Measurements from ENCODE around the gene PLK1.
A peak's percentile ranks its signal among the peaks of the same experiment; 100 is the strongest.
"Not testable (repeated sequence)": the region's sequence is repeated elsewhere in the genome, so short reads cannot be mapped to it uniquely, and the experiment has no call there.

PLK1 gene

GRCh38 chr16:23678430-23679273 is at the start of gene PLK1:
Gene PLK1, plus strand, starts transcription at chr16:23678889. Its CDS starts 44 bp downstream, at chr16:23678933.
- DNase-seq = peak; percentile 78 to 81

- DNase-seq = no peak
Observed at GRCh38 chr16:23629516-23629915, 49.2 kb upstream of the PLK1 start.

GRCh38 chr16:23631874-23632273 is 46.8 kb upstream of the PLK1 start:
- DNase-seq = not testable (repeated sequence)

GRCh38 chr16:23634461-23635036 is 44.1 kb upstream of the PLK1 start:
- no peak for DNase-seq

- no peak for DNase-seq
Observed at GRCh38 chr16:23635958-23636357, 42.7 kb upstream of the PLK1 start.

GRCh38 chr16:23640615-23640930 is 38.1 kb upstream of the PLK1 start:
- no peak for DNase-seq

- DNase-seq = peak; percentile 83
Observed at GRCh38 chr16:23640931-23641765, 37.5 kb upstream of the PLK1 start, which contains the start of the genes DCTN5 and PALB2. Gene DCTN5, plus strand, starts transcription at chr16:23641466. Its CDS starts 77 bp downstream, at chr16:23641543. Gene PALB2, minus strand, starts transcription at chr16:23641310. Its CDS starts 153 bp downstream, at chr16:23641157.

GRCh38 chr16:23642246-23642774 is 36.4 kb upstream of the PLK1 start:
- no peak for DNase-seq

GRCh38 chr16:23650674-23651416 is 27.8 kb upstream of the PLK1 start:
- no peak for DNase-seq

GRCh38 chr16:23651943-23652468 is 26.7 kb upstream of the PLK1 start:
- DNase-seq = no peak

- no peak for DNase-seq
Observed at GRCh38 chr16:23663918-23664317, 14.8 kb upstream of the PLK1 start.

GRCh38 chr16:23666571-23667354 is 11.9 kb upstream of the PLK1 start:
- no peak for DNase-seq

GRCh38 chr16:23667355-23667659 is 11.4 kb upstream of the PLK1 start:
- no peak for DNase-seq

- no peak for DNase-seq
Observed at GRCh38 chr16:23668225-23668624, 10.5 kb upstream of the PLK1 start.

- DNase-seq = no peak
Observed at GRCh38 chr16:23668873-23669272, 9.8 kb upstream of the PLK1 start.

- DNase-seq = peak; percentile 33 to 38
Observed at GRCh38 chr16:23670137-23670776, 8.4 kb upstream of the PLK1 start.

GRCh38 chr16:23673971-23674614 is 4.6 kb upstream of the PLK1 start:
- no peak for DNase-seq

GRCh38 chr16:23676924-23677480 is 1.7 kb upstream of the PLK1 start:
- DNase-seq = no peak

- DNase-seq = peak in 1 of 2 donors; percentile 30
Observed at GRCh38 chr16:23679274-23679985, 741 bp downstream of the PLK1 start.

- DNase-seq = no peak
Observed at GRCh38 chr16:23679986-23680336, 1.3 kb downstream of the PLK1 start.
